ENCODE data around the gene STAT3. TPM values are rescaled to one million over a fixed set of nuclear protein-coding genes. Genes with fewer than 3 reads are reported as not detected.

The STAT3 gene
- total RNA-seq, 1 donor from 2014 or later = 116 TPM

DNA sequence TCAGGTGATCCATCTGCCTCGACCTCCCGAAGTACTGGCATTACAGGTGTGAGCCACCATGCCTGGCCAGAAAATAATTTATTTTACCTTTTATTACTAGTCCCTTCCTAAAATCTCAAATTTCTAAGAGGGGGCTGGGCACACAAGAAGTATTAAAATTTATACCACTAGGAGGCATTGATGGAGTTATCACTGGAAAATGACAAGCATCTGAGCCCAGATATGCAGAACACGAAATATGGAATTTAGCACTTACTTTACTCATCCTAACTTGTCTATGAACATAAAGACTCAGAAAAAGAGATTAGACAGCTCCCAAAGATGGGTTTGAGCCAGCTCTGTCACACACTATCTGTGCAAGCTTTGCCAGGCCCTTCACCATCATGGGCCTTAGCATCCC lies 53.6 kb downstream of the STAT3 start:
- Histone ChIP-seq H3K27ac (replicated peaks) (no peak overlapping the region), H3K36me3 (peaks cover 94% of the 10 kb centered on the region), H3K9me3 (replicated peaks) (no peaks in the 10 kb centered on the region), H3K4me3 (no peak overlapping the region), H3K4me1 (peaks cover 6% of the 10 kb centered on the region), H3K27me3 (ENCODE audit: low read depth) (no peaks in the 10 kb centered on the region)
- intact Hi-C loops (cut with micrococcal nuclease) = no loop called here
- no peak for TF ChIP-seq CTCF (IDR thresholded peaks at IDR 0.05; ENCODE audit: borderline replicate concordance)
- no peak for DNase-seq

GRCh38 chr17:42333053-42333452 lies 55.2 kb downstream of the STAT3 start:
- H3K36me3 ChIP-seq = peaks cover 97% of the 10 kb centered on the region
- TF ChIP-seq CTCF (IDR thresholded peaks at IDR 0.05; ENCODE audit: borderline replicate concordance) = no peak
- peaks cover 21% of the 10 kb centered on the region for H3K4me1 ChIP-seq
- H3K27me3 ChIP-seq (ENCODE audit: low read depth) = no peaks in the 10 kb centered on the region
- H3K27ac ChIP-seq (replicated peaks) = no peak overlapping the region
- H3K9me3 ChIP-seq (replicated peaks) = no peaks in the 10 kb centered on the region
- H3K4me3 ChIP-seq = no peak overlapping the region
- DNase-seq = no peak
- intact Hi-C loops (cut with micrococcal nuclease) = no loop called here

- peaks cover 21% of the 10 kb centered on the region for H3K4me1 ChIP-seq
- no peak overlapping the region for H3K4me3 ChIP-seq
- intact Hi-C loops (cut with micrococcal nuclease) = no loop called here
- no peaks in the 10 kb centered on the region for H3K9me3 ChIP-seq (replicated peaks)
- H3K36me3 ChIP-seq = peaks cover 100% of the 10 kb centered on the region
- H3K27ac ChIP-seq (replicated peaks) = peak overlapping the region; percentile 63
- no peak for TF ChIP-seq CTCF (IDR thresholded peaks at IDR 0.05; ENCODE audit: borderline replicate concordance)
- DNase-seq = no peak
- H3K27me3 ChIP-seq (ENCODE audit: low read depth) = no peaks in the 10 kb centered on the region
Observed at GRCh38 chr17:42329025-42329976, 58.9 kb downstream of the STAT3 start.

GRCh38 chr17:42325026-42325425 lies 63.2 kb downstream of the STAT3 start:
- peaks cover 40% of the 10 kb centered on the region for H3K4me1 ChIP-seq
- intact Hi-C loops (cut with micrococcal nuclease) = no loop called here

GRCh38 chr17:42323268-42323773 lies 64.9 kb downstream of the STAT3 start:
- H3K27me3 ChIP-seq (ENCODE audit: low read depth) = no peaks in the 10 kb centered on the region
- intact Hi-C loops (cut with micrococcal nuclease) = loop anchor here (5.0 kb wide), 1 partner anchor 69 kb away; no protein-coding TSS in a partner anchor
- H3K4me1 ChIP-seq = peaks cover 40% of the 10 kb centered on the region

More at GRCh38 chr17:42325026-42325425, 63.2 kb downstream of the STAT3 start:
- TF ChIP-seq CTCF (IDR thresholded peaks at IDR 0.05; ENCODE audit: borderline replicate concordance) = no peak
- peaks cover 98% of the 10 kb centered on the region for H3K36me3 ChIP-seq
- peak overlapping the region; percentile 14 for H3K27ac ChIP-seq (replicated peaks)
- H3K4me3 ChIP-seq = no peak overlapping the region
- H3K27me3 ChIP-seq (ENCODE audit: low read depth) = no peaks in the 10 kb centered on the region
- no peaks in the 10 kb centered on the region for H3K9me3 ChIP-seq (replicated peaks)
- DNase-seq = no peak

More at GRCh38 chr17:42323268-42323773, 64.9 kb downstream of the STAT3 start:
- Histone ChIP-seq H3K27ac (replicated peaks) (peak overlapping the region; percentile 25), H3K9me3 (replicated peaks) (no peaks in the 10 kb centered on the region), H3K36me3 (peaks cover 98% of the 10 kb centered on the region), H3K4me3 (no peak overlapping the region)
- no peak for TF ChIP-seq CTCF (IDR thresholded peaks at IDR 0.05; ENCODE audit: borderline replicate concordance)
- no peak for DNase-seq
